Measurements from ENCODE around the gene MIEF1. TPM values are rescaled to one million over a fixed set of nuclear protein-coding genes. Genes with fewer than 3 reads are reported as not detected.

The MIEF1 gene
- total RNA-seq, 1 experiment from 2014 or later, result 29.9 TPM

DNA sequence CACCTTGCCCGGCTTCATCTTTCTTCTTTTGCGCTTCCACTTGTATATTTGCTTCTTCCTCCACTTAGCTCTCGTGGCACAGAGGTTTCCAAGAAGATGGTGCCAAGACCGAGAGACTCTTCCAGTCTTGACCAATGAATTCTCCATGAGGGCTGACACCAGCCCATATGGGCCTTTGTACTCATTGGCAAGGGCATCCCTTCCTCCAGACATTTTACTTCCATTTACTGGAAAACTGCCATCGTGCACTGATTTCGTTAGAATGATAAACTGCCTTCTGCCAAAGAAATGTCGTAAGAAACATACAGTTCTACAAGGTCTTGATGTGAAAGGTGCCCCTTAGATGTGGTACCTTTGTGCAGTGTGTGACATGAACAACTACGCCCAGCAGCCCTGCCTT lies 4.7 kb upstream of the MIEF1 start:
- POLR2A ChIA-PET, result no interaction called here
- no peaks in the 10 kb centered on the region for H3K27me3 ChIP-seq (ENCODE audit: control insufficient read depth, insufficient read depth, low read length)

DNA sequence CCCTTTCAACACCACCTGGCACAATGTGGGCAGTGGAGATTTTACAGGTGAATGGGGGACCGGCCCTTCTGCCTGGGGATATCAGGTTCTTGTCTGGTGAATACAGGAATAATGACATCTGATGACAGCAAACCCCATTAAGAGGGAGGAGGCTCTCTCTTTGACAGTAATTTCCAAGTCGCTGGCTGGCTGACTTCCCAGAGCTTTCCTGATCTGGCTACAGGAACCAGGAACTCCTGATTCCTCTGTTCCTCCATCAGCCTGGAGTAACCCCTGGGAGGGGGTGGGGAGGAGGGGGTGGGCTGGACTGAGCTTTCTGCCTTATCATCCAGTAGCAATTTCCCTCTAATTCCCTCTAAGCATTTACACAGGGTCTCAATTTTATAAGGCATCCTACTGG lies 3.7 kb upstream of the MIEF1 start:
- BruUV-seq (replicated peaks), result no TSS peak
- no peaks in the 10 kb centered on the region for H3K27me3 ChIP-seq (ENCODE audit: control insufficient read depth, insufficient read depth, low read length)
- H3K4me1 ChIP-seq (ENCODE audit: control insufficient read depth, insufficient read depth, low read length), result peaks cover 12% of the 10 kb centered on the region
- H3K9me3 ChIP-seq (ENCODE audit: control insufficient read depth, insufficient read depth, low read depth, low read length), result no peaks in the 10 kb centered on the region
- DNase-seq (ENCODE audit: low read depth, low spot score) (no peak), ATAC-seq (no peak)
- no peak overlapping the region for H3K4me3 ChIP-seq (ENCODE audit: low read depth in 2 of 2, low read length in 2 of 2)
- ChIA-PET CTCF (no interaction called here), POLR2A (interaction anchor here (1.0 kb wide), 1 partner anchor 22 kb away, joined by 4 read pairs; the partner anchor contains the start of gene ATF4)
- in situ Hi-C loops (cut with HindIII; ENCODE audit: low pct_unique_long_range_greater_than_20kb, low sequenced_read_pairs) (no loop called here), intact Hi-C loops (cut with micrococcal nuclease; ENCODE audit: unreplicated experiment) (loop anchor here (5.0 kb wide), 1 partner anchor 34 kb away; the partner anchor contains the start of gene RPS19BP1)
- H3K36me3 ChIP-seq (ENCODE audit: control insufficient read depth, insufficient read depth, low read length), result peaks cover 5% of the 10 kb centered on the region; the same call in 1 of the 2 replicates
- no peak for TF ChIP-seq TCF7L2 (IDR thresholded peaks at IDR 0.05; ENCODE audit: low read depth, low read length)
- TF ChIP-seq, protein P1, sequence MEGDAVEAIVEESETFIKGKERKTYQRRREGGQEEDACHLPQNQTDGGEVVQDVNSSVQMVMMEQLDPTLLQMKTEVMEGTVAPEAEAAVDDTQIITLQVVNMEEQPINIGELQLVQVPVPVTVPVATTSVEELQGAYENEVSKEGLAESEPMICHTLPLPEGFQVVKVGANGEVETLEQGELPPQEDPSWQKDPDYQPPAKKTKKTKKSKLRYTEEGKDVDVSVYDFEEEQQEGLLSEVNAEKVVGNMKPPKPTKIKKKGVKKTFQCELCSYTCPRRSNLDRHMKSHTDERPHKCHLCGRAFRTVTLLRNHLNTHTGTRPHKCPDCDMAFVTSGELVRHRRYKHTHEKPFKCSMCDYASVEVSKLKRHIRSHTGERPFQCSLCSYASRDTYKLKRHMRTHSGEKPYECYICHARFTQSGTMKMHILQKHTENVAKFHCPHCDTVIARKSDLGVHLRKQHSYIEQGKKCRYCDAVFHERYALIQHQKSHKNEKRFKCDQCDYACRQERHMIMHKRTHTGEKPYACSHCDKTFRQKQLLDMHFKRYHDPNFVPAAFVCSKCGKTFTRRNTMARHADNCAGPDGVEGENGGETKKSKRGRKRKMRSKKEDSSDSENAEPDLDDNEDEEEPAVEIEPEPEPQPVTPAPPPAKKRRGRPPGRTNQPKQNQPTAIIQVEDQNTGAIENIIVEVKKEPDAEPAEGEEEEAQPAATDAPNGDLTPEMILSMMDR (IDR thresholded peaks at IDR 0.05), result no peak
- TF ChIP-seq, protein P2, sequence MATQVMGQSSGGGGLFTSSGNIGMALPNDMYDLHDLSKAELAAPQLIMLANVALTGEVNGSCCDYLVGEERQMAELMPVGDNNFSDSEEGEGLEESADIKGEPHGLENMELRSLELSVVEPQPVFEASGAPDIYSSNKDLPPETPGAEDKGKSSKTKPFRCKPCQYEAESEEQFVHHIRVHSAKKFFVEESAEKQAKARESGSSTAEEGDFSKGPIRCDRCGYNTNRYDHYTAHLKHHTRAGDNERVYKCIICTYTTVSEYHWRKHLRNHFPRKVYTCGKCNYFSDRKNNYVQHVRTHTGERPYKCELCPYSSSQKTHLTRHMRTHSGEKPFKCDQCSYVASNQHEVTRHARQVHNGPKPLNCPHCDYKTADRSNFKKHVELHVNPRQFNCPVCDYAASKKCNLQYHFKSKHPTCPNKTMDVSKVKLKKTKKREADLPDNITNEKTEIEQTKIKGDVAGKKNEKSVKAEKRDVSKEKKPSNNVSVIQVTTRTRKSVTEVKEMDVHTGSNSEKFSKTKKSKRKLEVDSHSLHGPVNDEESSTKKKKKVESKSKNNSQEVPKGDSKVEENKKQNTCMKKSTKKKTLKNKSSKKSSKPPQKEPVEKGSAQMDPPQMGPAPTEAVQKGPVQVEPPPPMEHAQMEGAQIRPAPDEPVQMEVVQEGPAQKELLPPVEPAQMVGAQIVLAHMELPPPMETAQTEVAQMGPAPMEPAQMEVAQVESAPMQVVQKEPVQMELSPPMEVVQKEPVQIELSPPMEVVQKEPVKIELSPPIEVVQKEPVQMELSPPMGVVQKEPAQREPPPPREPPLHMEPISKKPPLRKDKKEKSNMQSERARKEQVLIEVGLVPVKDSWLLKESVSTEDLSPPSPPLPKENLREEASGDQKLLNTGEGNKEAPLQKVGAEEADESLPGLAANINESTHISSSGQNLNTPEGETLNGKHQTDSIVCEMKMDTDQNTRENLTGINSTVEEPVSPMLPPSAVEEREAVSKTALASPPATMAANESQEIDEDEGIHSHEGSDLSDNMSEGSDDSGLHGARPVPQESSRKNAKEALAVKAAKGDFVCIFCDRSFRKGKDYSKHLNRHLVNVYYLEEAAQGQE (IDR thresholded peaks at IDR 0.05; ENCODE audit: insufficient read depth in 1 of 2, low read depth in 2 of 2, low read length in 1 of 2), result no peak
- H3K27ac ChIP-seq (ENCODE audit: low read length), result no peak overlapping the region

More for the DNA sequence above, 4.7 kb upstream of the MIEF1 start:
- H3K27ac ChIP-seq (ENCODE audit: low read length), result no peak overlapping the region
- BruUV-seq (replicated peaks), result no TSS peak
- TF ChIP-seq POLR2AphosphoS5 (IDR thresholded peaks at IDR 0.05; ENCODE audit: low read depth, low read length) (no peak), TCF7L2 (IDR thresholded peaks at IDR 0.05; ENCODE audit: low read depth, low read length) (no peak)
- TF ChIP-seq, protein P1 (IDR thresholded peaks at IDR 0.05), result no peak
- TF ChIP-seq, protein P2 (IDR thresholded peaks at IDR 0.05; ENCODE audit: insufficient read depth in 1 of 2, low read depth in 2 of 2, low read length in 1 of 2), result no peak
- H3K4me1 ChIP-seq (ENCODE audit: control insufficient read depth, insufficient read depth, low read length), result peaks cover 10% of the 10 kb centered on the region
- no peak overlapping the region for H3K4me3 ChIP-seq (ENCODE audit: low read depth in 2 of 2, low read length in 2 of 2)
- CTCF ChIA-PET, result no interaction called here
- no peaks in the 10 kb centered on the region; the same call in 1 of the 2 replicates for H3K36me3 ChIP-seq (ENCODE audit: control insufficient read depth, insufficient read depth, low read length)
- intact Hi-C loops (cut with micrococcal nuclease; ENCODE audit: unreplicated experiment) (loop anchor here (5.0 kb wide), 1 partner anchor 35 kb away; the partner anchor contains the start of gene RPS19BP1), in situ Hi-C loops (cut with HindIII; ENCODE audit: low pct_unique_long_range_greater_than_20kb, low sequenced_read_pairs) (no loop called here)
- ATAC-seq, result no peak
- DNase-seq (ENCODE audit: low read depth, low spot score), result no peak
- H3K9me3 ChIP-seq (ENCODE audit: control insufficient read depth, insufficient read depth, low read depth, low read length), result no peaks in the 10 kb centered on the region

All from Panc1 (cell line).